Activated CD4-positive, alpha-beta T cell treated with anti-CD3 and anti-CD28 coated beads, Interleukin-2, amount 50 U/mL, for 4 hours (primary cell): ENCODE results near the gene LIMS2.

ENCODE experiments used
- DNase-seq, 2 experiments: peaks; one replicate each; pipeline ENCODE4 v3.0.0-alpha.2; 2020

Gene LIMS2

DNA sequence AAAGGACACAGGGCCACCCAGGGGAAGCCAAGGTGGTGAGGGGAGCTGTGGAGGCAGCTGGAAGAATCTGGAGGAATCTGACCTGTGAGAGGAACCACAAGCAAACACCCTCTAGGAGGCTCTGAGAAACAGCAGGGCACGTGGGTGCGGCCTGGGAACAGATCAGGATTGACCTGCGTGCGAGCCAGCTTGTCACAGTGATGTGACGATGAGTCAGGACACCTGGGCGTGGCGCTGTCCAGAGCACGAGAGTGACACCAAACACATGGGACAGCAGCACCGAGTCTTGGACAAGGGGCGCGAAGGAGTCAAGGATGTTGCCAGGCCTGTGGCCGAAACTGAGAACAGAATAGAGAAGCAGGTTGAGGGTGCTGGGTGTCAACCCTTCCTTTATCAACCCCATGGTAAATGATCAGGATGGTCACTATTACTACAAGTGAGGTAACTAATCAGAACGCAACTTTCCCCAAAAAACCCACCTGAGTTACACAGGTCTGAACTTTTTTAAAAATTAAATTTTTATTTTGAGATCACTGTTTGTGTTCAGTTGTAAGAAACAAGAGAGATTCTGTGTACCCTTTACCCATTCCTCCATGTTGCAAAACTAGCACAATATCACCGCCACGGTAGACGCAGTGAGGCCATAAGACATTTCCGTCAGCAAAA is 25.3 kb upstream of the LIMS2 start:
- no peak for DNase-seq

DNA sequence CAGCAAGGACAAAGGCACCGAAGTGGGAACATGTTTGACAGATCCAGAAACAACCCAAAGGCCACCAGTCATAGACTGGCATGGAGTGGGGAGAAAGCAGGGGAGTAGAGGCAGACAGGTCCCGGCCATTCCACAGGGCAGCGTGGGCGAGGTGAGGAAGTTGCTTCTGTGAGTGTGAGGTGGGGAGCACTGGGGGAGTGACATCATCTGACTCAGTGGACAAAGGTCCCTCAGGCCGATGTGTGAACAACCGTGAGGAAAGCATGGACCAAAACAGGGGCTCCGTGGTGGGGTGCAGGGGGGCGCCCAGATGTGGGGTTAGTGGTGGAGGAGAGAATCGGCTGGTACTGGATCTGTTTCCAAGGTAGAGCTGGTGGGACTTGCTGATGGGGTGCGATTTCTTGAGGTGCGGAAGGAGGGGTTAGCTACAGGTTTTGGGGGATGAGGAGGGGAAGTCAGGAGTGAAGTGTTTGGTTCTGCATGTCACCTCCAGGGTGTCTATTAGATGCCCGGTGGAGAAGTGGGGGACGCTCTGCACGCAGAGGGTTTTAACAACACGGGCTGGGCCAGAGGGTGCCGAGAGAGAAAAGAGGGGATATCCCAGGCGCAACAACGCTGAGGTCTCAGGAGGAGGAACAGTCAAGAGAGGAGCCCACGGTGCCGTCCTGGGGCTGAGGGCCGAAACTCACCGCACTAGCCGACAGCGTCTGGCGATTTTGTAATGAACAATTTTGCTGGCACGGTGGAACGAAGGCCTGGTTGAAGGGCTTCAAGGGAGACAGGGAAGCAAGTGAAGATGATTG is 23.4 kb upstream of the LIMS2 start:
- no peak for DNase-seq

DNA sequence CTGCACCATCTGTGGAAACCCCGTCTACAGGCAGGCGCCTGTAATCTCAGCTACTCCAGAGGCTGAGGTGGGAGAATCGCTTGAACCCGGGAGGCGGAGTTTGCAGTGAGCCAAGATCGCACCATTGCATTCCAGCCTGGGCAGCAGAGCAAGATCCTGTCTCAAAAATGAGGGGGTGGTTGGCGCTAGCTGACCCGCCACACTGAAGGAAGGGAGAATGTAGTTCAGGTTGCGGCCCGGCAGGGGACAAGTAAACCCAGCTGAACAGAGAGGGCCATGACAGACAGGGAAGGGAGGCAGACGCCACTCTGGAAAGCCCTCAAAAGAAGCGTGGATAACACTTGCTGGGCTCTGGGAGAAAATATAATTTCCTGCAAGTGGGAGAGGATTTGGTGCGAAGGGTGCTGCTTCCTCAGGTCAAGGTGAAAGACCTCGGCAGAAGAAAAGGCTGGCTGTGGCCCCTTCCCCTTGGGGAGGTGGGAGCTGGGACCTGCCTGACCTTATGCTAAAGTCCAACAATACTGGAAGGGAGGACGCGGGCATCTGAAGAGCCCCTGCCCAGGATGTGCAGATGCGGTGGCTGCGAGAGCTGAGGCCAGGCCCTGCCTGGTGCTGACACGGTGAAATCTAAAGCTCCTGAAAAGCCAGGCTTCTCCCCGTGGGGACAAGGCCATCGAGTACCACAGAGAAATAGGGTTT is 22.3 kb upstream of the LIMS2 start:
- DNase-seq = no peak

DNA sequence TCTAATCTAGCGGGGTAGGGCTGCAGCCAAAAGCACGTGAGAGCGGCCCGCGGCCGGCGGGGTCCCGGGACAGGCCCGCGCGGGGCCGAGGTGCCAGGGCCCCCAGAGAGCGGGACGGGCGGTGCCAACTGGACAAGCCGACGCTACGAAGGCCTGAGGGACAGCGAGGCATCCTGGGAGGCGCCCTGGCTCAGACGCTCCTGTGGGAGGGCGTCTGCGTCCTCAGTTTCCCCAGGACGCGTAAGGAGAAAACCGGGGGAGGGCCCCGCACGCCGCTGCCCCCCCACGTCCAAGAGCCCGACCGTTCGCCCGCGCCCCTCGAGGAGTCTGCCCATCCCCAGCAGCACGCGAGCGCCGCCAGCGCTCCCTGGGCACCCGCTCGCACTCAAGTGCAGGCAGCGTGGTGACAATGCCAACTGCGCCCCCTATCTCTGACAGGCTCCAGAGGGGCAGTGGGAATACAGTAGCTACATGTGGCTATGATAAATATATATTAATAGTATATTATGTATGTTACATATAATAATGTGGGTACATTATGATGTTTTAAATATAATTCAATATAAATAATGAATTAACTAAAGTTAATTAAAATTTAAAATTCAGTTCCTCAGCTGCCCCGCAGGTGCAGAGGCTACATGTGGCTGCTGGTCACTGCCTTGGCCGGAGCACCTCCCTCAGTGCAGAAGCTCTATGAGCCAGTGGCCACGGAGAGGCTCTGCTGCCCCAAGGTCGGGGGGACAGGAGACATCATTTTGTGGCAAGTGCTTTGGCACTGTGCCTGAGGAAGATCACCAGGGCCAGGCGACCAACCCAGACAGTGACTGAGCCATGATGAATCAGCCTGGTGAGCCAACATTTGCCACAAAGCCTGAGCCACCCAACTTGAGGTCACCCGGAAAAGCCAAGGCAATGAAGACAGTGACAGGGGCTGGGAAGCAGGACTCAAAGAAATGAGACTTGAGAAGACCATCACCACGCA is 20.5 kb upstream of the LIMS2 start:
- peak; percentile 28 to 33 for DNase-seq

DNA sequence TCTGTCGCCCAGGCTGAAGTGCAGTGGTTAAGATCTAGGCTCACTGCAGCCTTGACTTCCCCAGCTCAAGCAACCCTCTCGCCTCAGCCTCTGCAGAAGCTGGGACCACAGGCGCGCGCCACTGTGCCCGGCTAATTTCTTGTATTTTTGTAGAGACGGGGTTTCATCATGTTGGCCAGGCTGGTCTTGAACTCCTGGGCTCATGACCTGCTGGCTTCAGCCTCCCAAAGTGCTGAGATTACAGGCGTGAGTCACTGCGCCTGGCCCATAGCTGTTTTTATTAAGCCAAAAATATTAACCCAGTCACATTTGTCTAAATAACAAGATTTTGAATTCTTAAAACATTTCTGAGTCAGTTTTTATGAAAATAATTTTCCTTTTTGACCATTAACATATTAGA is 19.7 kb upstream of the LIMS2 start:
- DNase-seq = no peak

DNA sequence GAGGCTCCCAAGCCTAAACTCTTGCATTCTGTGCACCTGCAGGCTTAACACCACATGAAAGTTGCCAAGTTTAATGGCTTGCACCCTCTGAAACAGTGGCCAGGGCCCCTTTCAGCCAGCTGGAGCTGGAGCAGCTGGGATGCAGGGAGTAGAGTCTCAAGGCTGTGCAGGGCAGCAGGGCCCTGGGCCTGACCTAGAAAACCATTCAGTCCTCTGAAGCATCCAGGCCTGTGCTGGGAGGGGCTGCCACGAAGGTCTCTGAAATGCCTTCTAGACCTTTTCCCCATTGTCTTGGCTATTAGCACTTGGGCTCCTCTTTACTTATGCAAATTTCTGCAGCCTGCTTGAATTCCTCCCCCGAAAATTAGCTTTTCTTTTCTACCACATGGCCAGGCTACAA is 15.4 kb upstream of the LIMS2 start:
- DNase-seq = no peak

DNA sequence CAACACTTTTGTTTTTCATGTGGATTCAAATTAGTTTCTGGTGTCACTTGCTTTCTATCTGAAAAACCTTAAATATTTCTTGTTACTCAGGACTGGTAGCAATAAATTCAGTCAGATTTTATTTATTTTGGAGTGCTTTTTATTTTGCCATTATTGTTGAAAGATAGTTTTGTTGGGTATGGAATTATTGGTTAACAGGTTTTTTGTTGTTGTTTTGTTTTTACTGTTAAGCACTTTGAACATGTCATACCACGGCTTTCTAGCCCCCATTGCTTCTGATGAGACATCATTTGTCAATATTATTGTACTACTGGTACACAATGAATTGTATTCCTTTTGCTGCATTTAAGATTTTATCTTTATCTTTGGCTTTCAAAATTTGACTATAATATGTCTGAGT is 13.1 kb upstream of the LIMS2 start:
- no peak for DNase-seq

DNA sequence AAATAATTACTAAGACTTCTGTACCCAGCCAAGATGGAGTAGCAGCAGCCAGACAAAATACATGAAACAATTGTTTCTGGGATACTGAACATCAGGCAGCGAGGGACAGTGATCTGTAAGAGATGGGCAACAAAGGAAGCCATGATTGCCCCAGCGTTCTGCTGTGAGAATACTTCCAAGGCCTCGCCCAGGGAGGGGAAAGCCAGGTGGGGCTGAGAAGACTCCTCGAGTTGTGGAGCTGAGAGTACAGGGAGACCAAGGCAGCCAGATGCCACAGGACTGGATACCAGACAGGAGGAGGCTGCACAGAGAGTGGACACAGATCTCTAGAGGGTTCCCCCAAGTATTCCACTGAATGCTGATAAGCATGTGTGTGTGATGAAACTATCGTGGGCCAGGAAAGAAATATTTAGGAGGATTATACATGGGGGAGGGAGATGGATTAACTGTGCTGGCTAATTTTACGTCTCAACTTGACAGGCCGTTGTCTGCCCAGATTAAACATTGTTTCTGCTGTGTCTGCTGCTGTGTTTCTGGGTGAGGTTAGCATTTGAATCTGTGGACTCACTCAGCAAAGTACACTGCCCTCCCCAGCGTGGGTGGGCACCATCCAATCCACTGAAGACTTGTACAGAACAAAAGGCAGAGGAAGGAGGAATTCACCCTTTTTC is 10.2 kb upstream of the LIMS2 start:
- no peak for DNase-seq

DNA sequence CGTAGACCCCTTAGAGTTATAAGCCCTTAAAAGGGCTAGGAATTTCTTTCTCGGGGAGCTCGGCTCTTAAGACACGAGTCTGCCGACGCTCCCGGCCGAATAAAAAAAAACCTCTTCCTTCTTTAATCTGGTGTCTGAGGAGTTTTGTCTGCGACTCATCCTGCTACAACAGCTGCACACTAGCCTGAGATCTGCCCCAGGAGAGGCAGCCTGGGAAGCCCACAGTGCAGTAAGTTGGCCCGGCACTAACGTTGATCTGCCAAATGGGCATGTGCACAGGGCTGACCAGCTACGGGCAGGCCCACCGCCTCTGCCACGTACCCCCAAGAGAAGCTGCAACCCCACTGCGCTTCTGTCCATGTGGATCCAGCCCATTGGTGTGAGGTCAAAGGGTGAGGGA is 8.4 kb upstream of the LIMS2 start:
- DNase-seq = no peak

DNA sequence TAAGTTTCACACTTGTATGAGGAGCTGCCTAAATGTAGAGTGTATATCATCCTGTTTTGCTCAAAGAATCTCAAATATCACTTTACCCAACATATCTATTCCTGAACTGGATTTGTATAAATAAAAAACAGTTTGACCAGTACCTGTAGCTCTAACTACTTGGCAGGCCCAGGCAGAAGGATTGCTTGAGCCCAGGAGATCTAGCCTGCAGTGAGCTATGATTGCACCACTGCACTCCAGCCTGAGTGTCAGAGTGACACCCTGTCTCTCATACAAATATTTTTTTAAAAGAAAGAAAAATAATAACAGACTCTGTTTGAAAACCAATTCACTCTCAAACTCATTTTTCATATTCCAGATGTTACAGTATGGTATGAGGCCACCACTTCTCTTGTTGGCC is 7.7 kb upstream of the LIMS2 start:
- DNase-seq = no peak

DNA sequence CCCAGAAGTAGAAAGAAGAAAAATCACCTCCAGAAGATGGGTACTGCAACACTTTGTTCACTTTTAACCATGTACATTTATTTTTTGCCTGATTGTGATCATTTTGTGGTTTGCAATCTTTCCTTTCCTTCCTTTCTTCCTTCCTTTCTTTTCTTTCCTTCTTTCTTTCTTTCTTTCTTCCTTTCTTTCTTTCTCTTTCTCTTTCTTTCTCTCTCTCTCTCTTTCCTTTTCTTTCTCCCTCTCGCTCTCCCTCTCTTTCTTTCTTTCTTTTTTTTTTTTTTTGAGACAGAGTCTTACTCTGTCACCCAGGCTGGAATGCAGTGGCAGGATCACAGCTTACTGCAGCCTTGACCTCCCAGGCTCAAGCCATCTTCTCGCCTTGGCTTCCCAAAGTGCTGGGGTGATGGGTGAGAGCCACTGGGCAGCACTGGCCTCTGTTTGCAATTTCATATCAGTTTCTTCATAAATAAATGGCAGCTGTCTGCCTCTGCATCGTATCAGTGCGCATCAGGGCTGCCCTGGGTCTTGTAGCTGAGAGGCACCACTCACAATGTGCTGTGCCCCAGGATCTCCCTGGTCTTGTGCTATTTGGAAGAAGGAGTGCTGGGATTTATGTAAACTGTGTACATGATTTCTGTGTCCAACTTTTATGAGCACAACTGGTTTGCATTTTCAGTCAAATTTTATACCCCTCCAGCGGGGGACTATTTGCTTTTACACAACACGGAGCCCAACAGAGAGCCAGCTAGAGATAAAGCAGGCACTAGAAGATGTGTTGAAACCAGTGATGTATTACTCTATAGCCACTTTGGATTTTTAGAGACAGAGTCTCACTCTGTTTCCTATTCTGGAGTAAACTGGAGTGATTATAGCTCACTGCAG is 6.9 kb upstream of the LIMS2 start:
- DNase-seq = no peak

DNA sequence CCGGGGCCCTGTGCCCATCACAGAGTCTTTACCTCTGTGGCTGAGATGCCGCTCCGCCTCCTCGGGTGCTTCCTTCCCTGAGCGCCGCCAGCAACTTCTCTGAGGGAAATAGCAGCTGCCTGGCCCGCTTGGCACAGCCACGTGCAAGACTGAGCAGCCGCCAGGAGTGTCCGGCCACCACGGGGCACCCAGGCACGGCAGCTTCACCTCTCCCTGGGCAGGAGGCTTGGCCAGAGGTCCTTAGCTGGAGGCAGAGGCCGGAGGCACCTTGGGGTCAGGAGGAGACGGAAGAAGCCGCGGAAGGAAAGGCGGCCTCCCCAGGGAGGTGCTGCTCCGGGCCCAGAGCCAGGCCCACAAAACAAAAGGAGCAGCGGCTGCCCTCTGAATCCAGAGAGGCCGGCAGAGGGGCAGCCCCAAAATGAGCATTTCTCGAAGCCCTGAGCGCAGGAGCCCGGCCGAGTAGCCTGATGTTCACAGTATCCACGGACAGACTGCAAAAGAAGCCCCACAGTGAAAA is 6.0 kb upstream of the LIMS2 start:
- no peak for DNase-seq

DNA sequence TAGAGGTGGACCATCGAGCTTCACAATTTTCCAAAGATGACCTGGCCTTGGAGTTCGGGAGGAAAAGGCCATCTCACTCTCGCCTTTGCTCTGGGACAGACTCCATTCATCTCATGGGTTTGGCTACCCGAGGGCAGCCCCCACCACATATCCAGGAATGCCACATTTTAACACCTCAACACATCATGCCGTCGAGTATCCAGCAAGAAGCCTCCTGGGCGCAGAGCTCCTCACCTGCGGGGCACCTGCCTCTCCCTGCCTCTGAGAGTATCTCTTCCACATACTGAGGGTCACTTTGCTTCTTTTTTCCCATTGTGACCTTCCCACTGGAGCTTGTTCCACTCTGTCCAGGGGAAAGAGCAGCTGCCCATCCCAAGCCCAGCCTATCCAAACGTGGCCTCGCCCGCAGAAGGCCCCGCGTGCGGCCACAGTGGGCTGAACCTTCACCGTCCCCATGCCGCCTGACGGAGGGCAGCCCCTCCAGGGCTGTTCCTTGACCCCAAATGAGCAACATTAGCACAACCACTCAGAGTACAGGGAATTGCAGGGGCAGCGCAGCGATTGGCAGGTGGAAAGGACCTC is 5.5 kb upstream of the LIMS2 start:
- no peak for DNase-seq

DNA sequence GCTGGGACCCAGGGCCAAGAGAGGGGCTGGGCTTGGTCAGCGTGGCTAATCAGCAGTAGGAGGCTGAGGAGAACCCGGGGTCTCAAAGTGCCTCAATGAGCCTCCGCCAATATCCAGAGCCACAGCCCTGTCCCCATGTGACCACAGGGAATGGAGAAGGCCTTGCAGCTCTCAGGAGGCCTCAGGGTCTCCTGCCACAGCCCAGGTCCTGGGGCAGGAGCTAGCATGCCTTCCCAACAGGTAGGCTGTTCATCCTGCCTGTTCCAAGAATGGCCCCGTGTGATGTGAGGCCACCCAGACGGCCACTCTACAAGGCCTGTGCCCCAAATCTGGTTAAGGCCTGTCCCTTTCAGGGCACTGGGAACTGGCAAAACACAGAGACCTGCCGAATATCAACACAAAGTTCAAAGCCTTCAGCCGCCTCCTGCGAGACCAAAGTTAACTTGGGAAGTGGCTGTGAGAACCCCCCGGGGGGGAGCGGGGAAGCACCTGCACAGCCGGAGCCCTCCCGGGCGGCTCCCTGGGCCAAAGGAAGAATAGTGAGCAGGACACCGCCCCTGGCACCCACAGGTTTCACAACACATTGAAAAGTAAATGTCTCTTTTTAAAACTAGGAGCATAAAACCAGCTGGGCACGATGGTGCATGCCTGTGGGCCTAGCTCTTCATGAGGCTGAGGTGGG is 4.5 kb upstream of the LIMS2 start:
- DNase-seq = no peak

DNA sequence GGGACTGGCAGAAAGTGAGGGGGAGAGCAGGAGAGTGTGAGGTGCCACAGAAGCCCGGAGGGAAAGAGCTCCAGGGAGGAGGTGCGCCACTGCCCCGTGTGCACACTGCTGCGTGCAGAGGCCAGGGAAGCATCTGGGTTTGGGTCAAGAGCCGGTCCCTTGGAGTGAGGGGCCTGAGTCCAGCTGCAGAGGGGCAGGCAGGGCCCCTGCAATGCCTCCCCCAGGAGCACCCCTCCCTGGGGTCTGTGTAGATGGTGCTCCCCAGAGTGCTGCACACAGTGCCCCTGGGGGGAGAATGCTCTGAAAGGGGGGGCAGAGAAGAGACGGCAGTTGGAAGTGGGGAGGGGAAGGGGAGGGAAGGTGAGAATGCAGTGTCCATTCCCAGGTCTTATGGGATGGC is 3.7 kb upstream of the LIMS2 start:
- DNase-seq = no peak

DNA sequence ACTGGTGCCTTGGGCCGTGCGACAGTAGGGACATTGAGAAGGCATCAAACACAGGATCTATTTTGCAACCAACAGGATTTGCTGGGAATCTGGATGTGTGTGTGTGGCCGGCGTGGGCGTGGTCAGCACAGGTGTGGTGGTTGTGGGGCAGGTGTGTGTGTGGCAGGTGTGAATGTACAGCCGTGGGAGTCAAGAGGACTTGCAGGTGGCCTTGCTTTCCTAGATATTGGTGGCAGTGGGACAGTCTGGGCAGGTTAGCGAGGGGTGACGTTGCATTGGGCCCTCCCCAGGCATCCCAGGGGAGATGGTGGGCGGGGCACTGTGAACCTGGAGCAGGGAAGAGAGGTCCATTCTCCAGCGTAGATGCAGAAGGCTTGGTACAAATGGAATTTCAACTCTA is 3.2 kb upstream of the LIMS2 start:
- DNase-seq = no peak

DNA sequence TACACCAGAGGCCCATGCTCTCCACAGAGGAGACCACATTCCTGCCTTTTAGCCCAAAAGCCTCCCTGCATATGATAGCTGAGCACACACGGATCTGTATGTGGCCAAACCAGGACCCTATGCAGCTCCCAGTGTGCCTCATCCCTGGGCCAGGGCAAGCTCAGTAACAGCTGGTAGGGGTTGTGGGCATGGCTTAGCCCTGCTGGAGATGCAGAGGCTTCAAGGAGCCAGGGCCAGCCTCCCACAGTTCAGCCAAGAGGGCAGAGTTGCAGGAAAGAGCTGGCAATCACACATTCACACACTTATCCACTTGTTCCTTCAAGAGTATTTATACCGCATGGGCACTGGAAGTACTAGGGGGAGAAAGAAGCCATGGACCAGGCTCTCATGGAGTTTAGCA is 1.6 kb upstream of the LIMS2 start:
- no peak for DNase-seq

DNA sequence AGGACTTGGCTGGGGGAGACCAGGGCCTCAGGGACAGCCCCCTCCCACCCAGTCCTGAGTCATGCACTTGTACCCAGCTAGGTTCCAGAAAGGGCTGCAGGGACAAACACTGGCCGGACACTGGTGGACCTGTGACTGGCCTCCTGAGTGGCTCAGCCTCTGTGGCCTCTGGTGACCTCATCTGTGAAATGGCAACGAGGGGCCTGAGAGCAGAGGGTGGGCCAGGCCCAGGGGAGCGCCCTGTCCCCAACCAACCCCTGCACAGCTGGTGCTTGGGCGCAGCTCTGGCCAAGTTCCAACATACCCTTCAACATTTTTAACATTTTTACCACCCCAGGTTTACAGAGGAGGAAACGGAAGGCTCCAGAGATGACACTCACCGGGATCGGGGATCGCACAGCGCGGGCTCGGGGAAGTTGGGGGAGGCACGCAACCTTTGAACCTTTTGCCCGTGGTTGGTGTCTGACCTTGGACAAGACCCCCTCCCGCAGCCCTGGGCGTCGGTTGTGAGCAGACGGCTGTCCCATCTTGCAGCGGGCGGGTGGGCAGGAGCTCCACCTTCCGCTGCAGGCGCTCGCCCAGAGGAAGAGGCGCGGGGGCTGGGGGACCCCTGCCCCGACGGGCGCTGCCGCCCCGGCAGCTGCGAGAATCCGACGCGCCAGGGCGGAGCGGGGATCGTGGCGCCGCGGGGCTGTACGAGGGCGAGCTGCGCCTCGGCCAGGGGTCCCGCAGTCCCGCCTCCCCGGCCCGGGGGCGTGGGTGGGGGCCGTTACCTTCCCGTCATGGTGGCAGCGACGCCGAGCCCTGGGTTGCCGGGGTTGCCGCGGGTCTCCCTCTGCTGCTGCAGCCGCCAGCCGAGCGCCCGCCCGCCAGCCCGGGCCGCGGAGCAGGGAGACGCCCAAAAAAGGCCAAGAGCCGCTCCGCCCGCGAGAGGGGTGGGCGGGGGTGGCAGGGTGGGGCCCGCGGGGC is 805 bp downstream of the LIMS2 start:
- peak in 1 of 2 experiments; percentile 8 for DNase-seq
